HG02981 (cell line): ENCODE results near the gene ARRDC1.
"Not testable (repeated sequence)": the region's sequence is repeated elsewhere in the genome, so short reads cannot be mapped to it uniquely, and the experiment has no call there.

Experiments
- ATAC-seq: cut with Tn5 transposase; IDR thresholded peaks from one replicate; pipeline ENCODE4 v1.9.1; 2021; ENCODE audit warnings: mild to moderate bottlenecking, moderate library complexity; ENCODE audit not compliant: unreplicated experiment

The ARRDC1 gene

GRCh38 chr9:137612741-137613142, 7.3 kb downstream of the ARRDC1 start:
- ATAC-seq: no peak

- no peak for ATAC-seq
Measured at GRCh38 chr9:137613259-137613658, 7.8 kb downstream of the ARRDC1 start.

GRCh38 chr9:137613738-137614523, 8.4 kb downstream of the ARRDC1 start:
- no peak for ATAC-seq

GRCh38 chr9:137614631-137615386, 9.3 kb downstream of the ARRDC1 start:
- ATAC-seq: no peak

- no peak for ATAC-seq
Measured at GRCh38 chr9:137615387-137615871, 9.9 kb downstream of the ARRDC1 start.

GRCh38 chr9:137618105-137619067, 12.9 kb downstream of the ARRDC1 start, which contains the start of gene EHMT1:
Gene EHMT1 (plus strand): TSS chr9:137619005. CDS start chr9:137619029, 24 bp downstream.
- peak; percentile 70 for ATAC-seq

- peak; percentile 32 for ATAC-seq
Measured at GRCh38 chr9:137619240-137620047, 14.0 kb downstream of the ARRDC1 start.

GRCh38 chr9:137620048-137620405, 14.5 kb downstream of the ARRDC1 start:
- no peak for ATAC-seq

GRCh38 chr9:137620581-137620980, 15.1 kb downstream of the ARRDC1 start:
- ATAC-seq: no peak

GRCh38 chr9:137621131-137621757, 15.8 kb downstream of the ARRDC1 start:
- ATAC-seq: no peak

- ATAC-seq: not testable (repeated sequence)
Measured at GRCh38 chr9:137622211-137622610, 16.7 kb downstream of the ARRDC1 start.

GRCh38 chr9:137626464-137626863, 21.0 kb downstream of the ARRDC1 start:
- no peak for ATAC-seq

- ATAC-seq: not testable (repeated sequence)
Measured at GRCh38 chr9:137627406-137627805, 21.9 kb downstream of the ARRDC1 start.

GRCh38 chr9:137630126-137630525, 24.6 kb downstream of the ARRDC1 start:
- ATAC-seq: no peak

- ATAC-seq: no peak
Measured at GRCh38 chr9:137630679-137631078, 25.2 kb downstream of the ARRDC1 start.

GRCh38 chr9:137631345-137632229, 26.1 kb downstream of the ARRDC1 start:
- ATAC-seq: no peak

GRCh38 chr9:137632230-137633161, 27.0 kb downstream of the ARRDC1 start:
- no peak for ATAC-seq
